ENCODE results near the gene MEN1.

MEN1 gene

DNA sequence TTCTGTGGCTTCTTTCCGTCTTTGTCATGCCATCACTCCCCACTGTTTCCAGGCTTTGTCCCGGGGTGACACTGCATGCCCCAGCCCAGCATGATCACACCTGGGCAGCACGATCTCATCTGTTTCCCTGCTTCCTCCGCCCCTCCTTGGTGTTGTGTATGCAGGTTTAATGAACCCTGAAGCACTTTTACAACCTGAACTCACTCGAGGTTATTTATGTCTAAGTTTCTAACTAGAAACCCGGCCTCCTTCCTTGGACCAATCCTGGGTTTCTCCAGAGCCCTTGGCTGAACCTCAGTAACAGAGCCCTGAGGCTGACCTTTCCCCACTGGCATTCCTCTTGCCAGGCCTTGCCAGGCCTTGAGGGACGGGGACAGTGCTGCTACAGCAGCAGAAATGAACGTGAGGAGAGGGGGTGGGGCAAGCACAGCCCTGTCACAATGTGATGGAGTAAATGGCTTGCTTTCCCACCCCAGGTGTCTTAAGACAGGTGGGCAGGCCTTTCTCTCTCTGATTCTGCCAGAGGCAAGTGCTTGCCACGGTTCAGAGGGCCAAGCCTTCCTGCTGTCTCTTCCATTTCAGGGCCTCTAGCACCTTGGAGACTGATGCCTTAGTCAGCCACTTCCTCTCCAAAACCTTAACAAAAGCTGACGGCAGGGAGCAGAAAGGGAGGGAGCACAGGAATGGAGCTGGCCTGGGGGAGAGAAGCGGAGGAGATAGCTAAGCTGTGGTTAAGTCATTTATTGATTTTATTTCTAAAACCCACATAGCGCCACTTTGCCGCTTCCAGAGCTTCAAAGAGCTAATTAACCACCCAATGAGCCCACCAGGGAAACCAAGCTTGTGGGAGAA, 47.5 kb downstream of the MEN1 start:
- no peak for DNase-seq (ENCODE audit: low read depth in 2 of 2)

DNA sequence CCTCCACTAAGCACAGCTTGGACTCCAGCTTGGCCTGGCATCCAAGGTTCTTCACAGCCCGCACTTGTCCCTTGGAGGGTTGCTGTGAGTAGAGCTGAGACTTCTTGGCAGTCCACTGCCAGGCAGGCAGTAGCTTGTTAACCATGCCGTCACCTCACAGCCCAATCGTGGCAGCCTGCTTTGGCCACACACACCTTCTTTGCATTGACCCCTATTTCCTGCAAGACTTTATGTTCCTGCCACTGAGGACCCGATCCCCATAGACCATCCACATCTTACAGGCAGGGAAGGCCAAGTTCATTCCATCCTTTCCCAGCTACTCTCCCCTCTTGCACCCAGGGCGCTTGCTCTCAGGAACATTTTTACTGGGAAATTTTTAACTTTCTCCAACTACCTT, 48.1 kb downstream of the MEN1 start:
- DNase-seq (ENCODE audit: low read depth in 2 of 2), result no peak

DNA sequence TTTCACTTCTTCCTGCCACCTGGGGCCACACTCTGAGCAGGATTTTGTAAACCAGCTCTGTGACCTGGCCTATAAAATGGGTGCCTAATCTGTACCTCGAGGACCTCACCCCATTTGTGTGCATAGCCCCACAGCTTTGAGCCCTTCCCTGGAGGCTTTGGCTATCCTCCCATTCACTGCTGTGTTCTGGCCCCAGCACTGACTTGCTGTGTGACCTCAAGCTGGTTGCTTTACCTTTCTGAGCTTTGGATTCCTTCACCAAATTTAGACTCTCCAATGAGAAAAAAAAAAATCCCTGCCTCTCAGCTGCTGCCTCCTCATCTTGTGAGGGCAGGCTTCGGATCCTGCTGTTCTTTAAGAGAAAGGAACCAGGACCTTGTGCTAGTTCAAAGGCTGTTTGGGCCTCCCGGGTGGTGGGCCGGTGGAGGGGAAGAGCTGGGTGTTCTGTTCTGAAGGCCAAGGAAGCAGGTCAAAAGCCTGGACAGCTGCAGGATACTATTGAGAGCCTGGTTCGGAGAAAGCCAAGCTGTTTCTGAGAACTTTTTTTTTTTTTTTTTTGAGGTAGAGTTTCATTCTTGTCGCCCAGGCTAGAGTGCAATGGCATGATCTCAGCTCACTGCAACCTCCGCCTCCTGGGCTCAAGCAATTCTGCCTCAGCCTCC, 49.5 kb downstream of the MEN1 start:
- DNase-seq (ENCODE audit: low read depth in 2 of 2), result no peak

DNA sequence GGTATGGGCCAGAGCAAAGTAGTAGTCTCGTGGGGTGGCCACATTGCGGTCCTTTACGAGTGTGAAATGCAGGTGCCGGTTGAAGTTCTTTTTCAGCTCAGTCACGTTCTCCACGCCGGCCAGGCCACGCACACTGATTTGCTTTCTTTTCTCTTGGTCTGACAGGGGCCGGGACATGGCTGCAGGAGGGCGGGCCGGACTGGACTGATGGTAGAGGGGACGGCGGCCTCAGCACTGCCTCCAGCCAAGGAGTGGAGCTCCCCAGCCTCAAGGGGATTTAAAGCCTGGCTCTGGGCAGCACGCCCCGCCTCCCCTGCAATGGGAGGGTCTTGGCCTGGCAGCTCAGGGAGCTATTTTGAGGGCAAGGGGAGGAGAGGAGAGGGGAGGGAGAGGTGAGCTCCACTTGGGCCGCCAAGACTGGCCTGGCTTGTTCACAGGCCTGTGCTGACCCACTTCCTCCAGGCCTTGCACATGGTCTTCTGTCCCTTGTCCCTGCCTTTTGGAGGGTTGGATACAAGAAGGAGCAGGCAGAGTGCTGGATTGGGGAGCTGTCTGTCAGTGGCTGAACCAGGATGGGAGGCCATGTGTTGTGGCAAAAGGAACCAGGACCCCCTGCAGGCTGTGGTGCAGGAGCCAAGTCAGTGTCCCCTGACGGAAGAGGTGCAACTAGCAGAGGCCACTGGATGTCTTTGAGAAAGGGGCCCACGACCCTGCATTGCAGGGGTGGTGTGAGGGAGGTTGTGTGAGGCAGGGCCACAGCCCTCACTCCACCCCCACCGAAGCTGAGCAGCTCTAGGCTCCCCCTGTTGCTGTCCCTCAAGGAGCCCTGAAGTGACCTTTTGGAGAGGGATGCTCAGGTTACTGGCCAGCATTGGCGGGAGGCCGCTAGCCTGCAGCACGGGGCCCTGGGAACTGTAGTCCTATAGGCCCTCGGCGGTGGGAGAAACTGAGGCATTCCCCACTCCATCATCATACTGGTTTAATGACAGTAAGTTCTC, 50.3 kb downstream of the MEN1 start, which contains the start of gene PYGM:
PYGM (minus strand) TSS at position 253 of the 998 bp plus-strand sequence; CDS start at position 177, 76 bp downstream.
- DNase-seq (ENCODE audit: low read depth in 2 of 2), result no peak

DNA sequence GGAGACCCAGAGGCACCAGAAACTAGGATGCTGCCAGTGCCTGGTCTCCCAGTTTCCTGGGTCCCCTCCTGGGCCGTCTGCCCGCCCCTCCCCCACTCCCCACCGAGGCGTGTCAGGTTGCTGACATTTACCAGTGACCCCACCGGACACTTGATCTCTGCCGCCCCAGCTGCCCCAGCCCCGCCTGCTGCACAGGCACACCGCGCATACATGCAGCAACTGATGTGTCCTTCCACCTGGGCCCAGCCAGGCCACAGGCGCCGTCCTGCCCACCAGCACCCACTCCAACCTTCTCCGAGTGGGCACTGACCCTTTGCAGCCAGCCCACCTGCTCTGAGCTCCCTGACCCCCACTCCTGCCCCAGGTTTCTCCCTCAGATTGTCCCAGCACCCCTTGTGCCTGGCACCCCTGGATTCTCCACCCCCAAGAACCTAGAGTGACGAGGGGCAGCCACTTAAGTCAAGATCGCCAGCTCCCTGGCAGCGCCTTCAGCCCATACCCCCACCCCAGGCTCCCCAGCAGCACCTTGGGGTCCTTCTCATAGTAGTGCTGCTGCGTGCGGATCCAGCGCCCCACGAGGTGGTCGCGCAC, 51.1 kb downstream of the MEN1 start:
- no peak for DNase-seq (ENCODE audit: low read depth in 2 of 2)

DNA sequence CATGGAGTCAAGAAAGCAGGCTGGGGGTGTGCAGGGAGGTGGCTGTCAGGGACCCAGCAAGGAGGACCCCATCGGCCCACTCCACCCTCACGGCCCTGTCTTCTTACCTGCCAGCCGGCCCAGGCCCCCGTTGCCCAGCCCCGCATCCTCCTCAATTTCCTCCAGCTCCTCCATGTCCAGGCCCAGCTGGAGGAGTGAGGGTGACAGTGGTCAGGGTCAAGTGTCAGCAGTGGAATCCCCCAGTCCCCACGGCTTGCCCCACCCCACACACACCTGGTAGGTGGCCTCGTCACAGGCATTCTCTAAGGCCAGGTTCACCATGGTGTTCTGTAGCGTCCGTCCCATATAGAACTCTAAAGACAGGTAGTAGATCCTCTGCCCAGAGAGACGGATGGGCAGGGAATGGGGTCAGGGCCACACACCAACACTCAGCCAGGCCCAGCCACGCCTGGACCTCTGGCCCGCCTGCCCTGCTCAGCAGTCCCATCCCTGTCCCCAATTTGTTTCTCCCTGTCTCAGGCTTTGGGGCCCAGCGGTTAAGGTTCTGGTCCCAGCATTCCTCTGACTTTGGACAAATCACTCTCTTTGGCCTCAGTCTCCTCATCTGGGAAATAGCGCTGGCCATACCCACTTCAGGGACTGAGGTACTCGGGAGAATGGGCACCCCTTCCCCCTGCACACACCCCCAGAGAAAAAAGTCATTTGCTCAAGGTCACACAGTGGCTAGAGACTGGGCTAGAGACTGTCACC, 51.8 kb downstream of the MEN1 start:
- no peak for DNase-seq (ENCODE audit: low read depth in 2 of 2)

DNA sequence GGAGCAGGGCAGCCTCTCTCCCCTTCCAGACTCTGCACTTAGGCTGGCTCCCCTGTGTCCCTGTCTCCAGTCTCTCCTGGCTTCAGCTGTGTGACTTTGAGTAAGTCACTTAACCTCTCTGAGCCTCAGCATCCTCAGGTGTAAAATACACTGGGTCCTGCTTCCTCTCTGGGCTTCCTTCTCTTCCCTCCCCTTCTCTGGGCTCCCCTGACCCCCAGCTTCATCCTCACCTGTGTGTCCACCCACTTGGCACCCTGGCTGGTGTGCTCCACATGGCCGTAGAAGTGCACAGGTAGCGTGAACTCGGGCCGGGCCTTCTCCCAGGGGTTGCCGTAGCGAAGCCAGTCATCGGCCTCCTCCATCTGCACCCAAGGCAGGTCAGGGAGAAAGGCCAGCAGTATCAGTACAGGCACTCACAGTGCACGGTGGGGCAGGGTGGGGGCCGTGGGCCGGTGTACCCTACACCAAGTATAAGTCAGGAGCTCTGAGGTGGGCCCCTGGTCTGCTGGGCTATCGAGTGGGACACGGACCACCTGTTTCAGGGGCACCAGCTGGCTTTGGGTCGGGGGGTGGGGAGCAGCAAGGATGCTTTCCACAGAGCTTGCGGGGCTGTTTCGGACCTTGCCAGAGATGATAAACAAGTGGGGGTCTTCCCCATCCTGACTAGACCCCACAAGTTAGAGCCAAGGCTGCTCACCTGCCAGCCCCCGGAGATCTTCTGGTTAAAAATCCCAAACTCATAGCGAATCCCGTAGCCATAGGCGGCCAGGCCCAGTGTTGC, 52.6 kb downstream of the MEN1 start:
- DNase-seq (ENCODE audit: low read depth in 2 of 2), result no peak

DNA sequence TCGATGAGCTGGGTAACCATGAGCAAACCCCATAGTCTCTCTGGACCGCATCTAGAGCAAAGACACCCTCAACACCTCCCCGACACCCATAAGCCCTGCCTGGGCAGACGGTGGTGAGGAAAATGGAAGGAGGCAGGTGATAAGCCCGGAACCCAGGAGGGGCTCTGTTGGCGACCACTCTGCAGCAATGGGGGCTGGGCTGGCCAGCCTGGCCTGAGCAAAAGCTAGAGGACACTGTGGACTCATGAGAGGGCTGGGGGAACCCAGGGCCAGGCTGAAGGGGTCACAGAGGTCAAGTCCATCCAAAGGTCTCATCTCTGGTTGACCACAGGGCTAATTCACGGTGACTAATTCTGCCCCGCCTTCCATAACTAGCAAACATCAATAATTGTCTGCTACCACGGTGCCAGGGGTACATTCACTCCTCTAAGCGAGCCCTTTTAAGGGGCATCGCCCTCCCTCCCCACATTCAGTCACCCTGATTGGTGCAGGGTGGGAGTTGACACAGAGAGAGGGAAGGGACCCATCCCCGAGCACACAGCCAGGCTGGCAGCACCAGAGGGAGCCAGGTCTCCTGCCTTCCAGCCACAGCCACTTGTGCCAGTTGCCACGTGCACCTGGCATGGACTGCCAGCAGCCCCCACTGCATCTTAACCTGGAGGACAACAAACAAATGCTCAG, 54.5 kb downstream of the MEN1 start:
- no peak for DNase-seq (ENCODE audit: low read depth in 2 of 2)

DNA sequence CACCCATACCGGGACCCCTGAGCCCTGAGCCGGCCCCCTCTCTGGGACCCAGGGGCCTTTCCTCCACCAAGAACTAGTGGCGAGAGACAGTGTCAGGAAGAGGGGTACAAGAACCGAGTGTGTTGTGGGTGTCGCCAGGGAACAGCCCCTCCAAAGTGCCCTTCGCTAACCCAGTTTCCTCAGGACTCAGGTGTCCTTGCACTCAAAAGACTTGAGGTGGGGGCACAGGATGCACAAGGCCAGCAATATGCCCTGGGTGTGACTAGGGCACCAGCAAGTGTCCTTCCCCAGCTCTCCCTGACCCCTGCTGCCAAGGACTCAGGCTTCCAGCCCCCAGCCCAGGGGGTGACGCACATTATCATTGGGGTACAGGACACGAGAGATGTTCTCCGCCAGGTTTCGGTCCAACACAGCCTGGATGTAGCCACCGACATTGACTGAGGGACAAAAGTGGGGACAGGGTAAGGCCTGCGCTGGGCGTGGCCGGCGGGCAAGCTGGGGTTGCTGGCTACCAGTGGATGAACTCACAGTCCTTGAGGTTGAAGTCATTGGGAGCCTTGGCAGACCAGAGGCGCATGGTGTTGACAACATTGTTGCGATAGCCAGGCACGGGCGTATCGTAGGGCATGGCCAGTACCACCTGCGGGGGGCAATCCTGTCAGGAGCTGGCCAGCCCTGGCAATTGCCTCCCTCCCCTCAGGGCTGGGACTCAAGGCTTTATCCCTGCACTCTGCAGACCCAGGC, 55.3 kb downstream of the MEN1 start:
- no peak for DNase-seq (ENCODE audit: low read depth in 2 of 2)

DNA sequence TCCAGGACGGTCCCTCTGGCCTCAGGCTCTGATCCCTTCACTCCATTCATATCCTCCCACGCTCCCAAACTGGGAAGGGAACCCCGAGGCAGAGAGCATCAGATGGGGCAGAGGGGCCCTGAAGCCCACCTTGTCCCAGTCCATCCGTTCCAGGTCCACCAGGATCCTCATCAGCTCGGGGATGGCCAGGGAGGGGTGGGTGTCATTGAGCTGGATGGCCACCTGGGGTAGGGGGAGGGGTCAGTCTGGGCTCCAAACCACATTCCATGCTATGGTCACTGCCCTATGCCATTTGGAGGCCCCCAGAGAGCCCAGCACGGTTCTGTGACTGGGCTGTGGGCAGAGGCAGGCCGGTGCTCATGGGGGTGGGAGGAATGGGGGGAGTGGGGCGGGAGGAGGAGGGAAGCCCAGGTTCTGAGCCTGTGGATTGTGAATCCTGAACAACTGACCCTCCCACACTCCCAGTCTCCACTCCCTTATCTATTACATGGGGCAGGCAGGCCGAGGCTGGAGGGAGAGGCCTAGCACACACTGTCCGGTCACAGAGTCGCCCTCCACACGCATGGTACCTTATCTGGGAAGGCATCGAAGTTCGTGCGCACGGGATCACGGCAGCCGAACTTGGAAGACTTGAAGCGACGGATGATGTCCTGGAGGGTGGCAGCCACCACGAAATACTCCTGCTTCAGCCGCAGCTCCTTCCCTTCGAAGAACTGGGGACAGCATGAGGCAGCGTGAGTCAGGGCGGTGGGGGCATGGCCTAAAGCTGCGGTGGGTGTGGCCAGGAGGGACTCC, 56.0 kb downstream of the MEN1 start:
- DNase-seq (ENCODE audit: low read depth in 2 of 2), result no peak

Measured in stimulated activated CD8-positive, alpha-beta memory T cell treated with anti-CD3 and anti-CD28 coated beads, Interleukin-2, amount 100 ng/mL, for 1 hour (primary cell).